SK-N-SH (cell line): Measurements from ENCODE around the gene ATF3. TPM values are rescaled to one million over a fixed set of nuclear protein-coding genes. Genes with fewer than 3 reads are reported as not detected.

Experiments used
- CTCF ChIA-PET: fragments of 300-600, 350-600 bp; formaldehyde crosslinking; extraction: SDS; loops from one replicate; lab custom pipeline; 2021; lab: Yijun Ruan, JAX
- POLR2A ChIA-PET: fragments of 350-600 bp; sonication (Branson Sonifier 250); formaldehyde crosslinking; extraction: SDS; loops from one replicate; lab custom pipeline; 2020; ENCODE audit warnings: antibody characterized with exemption, inconsistent platforms; lab: Yijun Ruan, JAX
- DNase-seq: peaks from one replicate; pipeline ENCODE4 v3.0.0; 2012
- H2AFZ ChIP-seq: fragments of 200-600 bp; sonication (generic); 2 replicates; pipeline ENCODE4 v1.8.1; 2016; ENCODE audit warnings: antibody characterized with exemption, mild to moderate bottlenecking, low read depth
- H3F3A ChIP-seq: fragments of 200-600 bp; sonication (generic); replicated peaks from 2 replicates; pipeline ENCODE3; 2016; ENCODE audit warnings: antibody characterized with exemption, mild to moderate bottlenecking; ENCODE audit not compliant: insufficient read depth
- H3K27ac ChIP-seq, 2 experiments: fragments of 200-500 bp in 1 of 2; fragments of 200-600 bp in 1 of 2; sonication (Bioruptor generic) in 1 of 2; sonication (generic), shearing (Covaris generic) in 1 of 2; 2 replicates each; pipeline versions ENCODE4 v1.5.1 to v1.6.1; 2014 to 2016; ENCODE audit warnings: low read depth in 2 of 2, inconsistent platforms in 1 of 2, low read length in 1 of 2, mild to moderate bottlenecking in 1 of 2, mixed read lengths in 1 of 2
- H3K27me3 ChIP-seq: fragments of 200-600 bp; sonication (generic), shearing (Covaris generic); 2 replicates; pipeline ENCODE4 v1.6.1; 2016; ENCODE audit warnings: mixed run types; ENCODE audit not compliant: insufficient read depth
- H3K36me3 ChIP-seq, 2 experiments: fragments of 200-500 bp in 1 of 2; fragments of 200-600 bp in 1 of 2; sonication (Bioruptor generic) in 1 of 2; sonication (generic) in 1 of 2; replicated peaks in 1 of 2; 2 replicates each; pipeline versions ENCODE3 to v1.5.1; 2014 to 2016; ENCODE audit warnings: low read length in 1 of 2, mild to moderate bottlenecking in 1 of 2; ENCODE audit not compliant: insufficient read depth in 2 of 2, control insufficient read depth in 1 of 2
- H3K4me1 ChIP-seq, 2 experiments: fragments of 200-500 bp in 1 of 2; fragments of 200-600 bp in 1 of 2; sonication (Bioruptor generic) in 1 of 2; sonication (generic), shearing (Covaris generic) in 1 of 2; 2 replicates each; pipeline versions ENCODE4 v1.5.1 to v1.6.1; 2014 to 2016; ENCODE audit warnings: low read depth in 1 of 2, low read length in 1 of 2, mixed run types in 1 of 2; ENCODE audit not compliant: insufficient read depth in 2 of 2, control insufficient read depth in 1 of 2
- H3K4me2 ChIP-seq: fragments of 200-600 bp; sonication (generic), shearing (Covaris generic); 2 replicates; pipeline ENCODE4 v1.6.1; 2017; ENCODE audit warnings: mixed run types
- H3K4me3 ChIP-seq, 2 experiments: fragments of 200-500 bp in 1 of 2; fragments of 200-600 bp in 1 of 2; sonication (Bioruptor generic) in 1 of 2; sonication (generic), shearing (Covaris generic) in 1 of 2; 2 replicates each; pipeline versions ENCODE4 v1.5.1 to v1.8.1; 2014 to 2016; ENCODE audit warnings: low read depth in 2 of 2, inconsistent platforms in 1 of 2, low read length in 1 of 2, mild to moderate bottlenecking in 1 of 2, mixed read lengths in 1 of 2, moderate library complexity in 1 of 2
- H3K79me2 ChIP-seq: fragments of 200-600 bp; sonication (generic); 2 replicates; pipeline ENCODE4 v1.8.1; 2017; ENCODE audit warnings: mild to moderate bottlenecking; ENCODE audit not compliant: insufficient read depth
- H3K9ac ChIP-seq: fragments of 200-600 bp; sonication (generic); 2 replicates; pipeline ENCODE4 v1.6.1; 2017; ENCODE audit warnings: mixed run types
- H3K9me2 ChIP-seq: fragments of 200-600 bp; sonication (generic); 2 replicates; pipeline ENCODE4 v1.6.1; 2017; ENCODE audit warnings: mixed run types
- H3K9me3 ChIP-seq: fragments of 200-600 bp; sonication (generic); 2 replicates; pipeline ENCODE4 v1.6.1; 2017; ENCODE audit warnings: mixed run types, mild to moderate bottlenecking, moderate library complexity
- H4K20me1 ChIP-seq: fragments of 200-600 bp; sonication (generic); 2 replicates; pipeline ENCODE4 v1.6.1; 2017; ENCODE audit warnings: mild to moderate bottlenecking, mixed run types; ENCODE audit not compliant: insufficient read depth
- CHD2 ChIP-seq: fragments of 150-350 bp; IDR thresholded peaks from 2 replicates; pipeline ENCODE4 v1.6.1; 2018; ENCODE audit warnings: low read length; ENCODE audit not compliant: partially characterized antibody
- EP300 ChIP-seq, 2 experiments: IDR thresholded peaks; 2 replicates each; pipeline versions ENCODE4 v1.4.0 to v1.6.1; 2012; ENCODE audit warnings: borderline replicate concordance in 1 of 2, low read depth in 1 of 2, low read length in 1 of 2
- FOXM1 ChIP-seq: IDR thresholded peaks from 2 replicates; pipeline ENCODE4 v1.4.0; 2012; ENCODE audit warnings: low read depth, mild to moderate bottlenecking
- GABPA ChIP-seq: IDR thresholded peaks from 2 replicates; pipeline ENCODE4 v1.4.0; 2012; ENCODE audit warnings: low read depth, mild to moderate bottlenecking
- GATA2 ChIP-seq: sonication (generic); formaldehyde crosslinking; IDR thresholded peaks from 2 replicates; pipeline ENCODE4 v1.5.0; 2020; ENCODE audit warnings: mild to moderate bottlenecking, missing genetic modification reagents
- JUND ChIP-seq: IDR thresholded peaks from 2 replicates; pipeline ENCODE4 v1.4.0; 2012
- PBX3 ChIP-seq: IDR thresholded peaks from 2 replicates; pipeline ENCODE4; 2012
- RAD21 ChIP-seq: IDR thresholded peaks from 2 replicates; pipeline ENCODE4 v1.6.1; 2012; ENCODE audit warnings: mild to moderate bottlenecking, low read length
- RCOR1 ChIP-seq: fragments of 150-350 bp; IDR thresholded peaks from 2 replicates; pipeline ENCODE4 v1.6.1; 2017; ENCODE audit warnings: antibody characterized with exemption, low read length
- TCF12 ChIP-seq: IDR thresholded peaks from 2 replicates; pipeline ENCODE4 v1.4.0; 2012
- WGBS: methylation state at CpG from one replicate; pipeline ENCODE4 v1.1.6; 2017; ENCODE audit warnings: low lambda C conversion rate; 5-methylcytosine and 5-hydroxymethylcytosine counted together
- polyA plus RNA-seq, 3 experiments: library from polyadenylated mRNA; depleted of rRNA; stranded (reverse); fragments of >200 nt; gene quantifications; 2 replicates each; pipeline ENCODE4 v1.2.3, GENCODE V29; 2012

Gene ATF3
- polyA plus RNA-seq, 1 of the 3 experiments (the other 2 are of a cell fraction), result 29.7 TPM

- no peak for TF ChIP-seq RAD21
- TF ChIP-seq GATA2 (CRISPR knock-in tag), result 0 out of 2 replicates have a peak, but pooled peaks have one; percentile 3
- TF ChIP-seq JUND, result peak; percentile 23; the same call in 1 of the 2 replicates
- TF ChIP-seq RCOR1, result no peak
- TF ChIP-seq CHD2, result peak; percentile 26
- TF ChIP-seq FOXM1, result no peak
- peak; percentile 54 for TF ChIP-seq PBX3
- peak; percentile 32 for TF ChIP-seq TCF12
- peak in 1 of 2 experiments; percentile 79; a peak in 2 of 4 replicates for TF ChIP-seq EP300 (IDR thresholded peaks at IDR 0.05; ENCODE audit: borderline replicate concordance in 1 of 2, low read depth in 1 of 2, low read length in 1 of 2)
Observed at GRCh38 chr1:212600980-212601379, 7.6 kb upstream of the ATF3 start.

GRCh38 chr1:212601524-212601923, 7.0 kb upstream of the ATF3 start:
- TF ChIP-seq GABPA (no peak), EP300 (IDR thresholded peaks at IDR 0.05; ENCODE audit: borderline replicate concordance in 1 of 2, low read depth in 1 of 2, low read length in 1 of 2) (no peak), GATA2 (CRISPR knock-in tag) (0 out of 2 replicates have a peak, but pooled peaks have one; percentile 4)
- Histone ChIP-seq H4K20me1 (no peaks in the 10 kb centered on the region), H3K79me2 (no peaks in the 10 kb centered on the region), H3K4me1 (peaks cover 4 to 19% of the 10 kb centered on the region in 2 experiments; a peak in 3 of 4 replicates), H3K9me3 (no peaks in the 10 kb centered on the region), H3F3A (peaks cover 8% of the 10 kb centered on the region), H3K9ac (no peak overlapping the region), H2AFZ (no peak overlapping the region), H3K9me2 (no peaks in the 10 kb centered on the region), H3K4me2 (no peak overlapping the region), H3K27ac (peak overlapping the region in 1 of 2 experiments; percentile 16; a peak in 1 of 4 replicates), H3K4me3 (no peak overlapping the region), H3K36me3 (no peaks in the 10 kb centered on the region), H3K27me3 (peaks cover 31% of the 10 kb centered on the region)
- CTCF ChIA-PET, result no interaction called here
- POLR2A ChIA-PET, result no interaction called here
- 75% methylated on average over 2 of the region's 2 CpGs for WGBS
- DNase-seq, result no peak

More at GRCh38 chr1:212600980-212601379, 7.6 kb upstream of the ATF3 start:
- WGBS, result 10% methylated on average over 2 of the region's 2 CpGs
- Histone ChIP-seq H3K36me3 (no peaks in the 10 kb centered on the region), H3K4me1 (peaks cover 6 to 22% of the 10 kb centered on the region in 2 experiments; a peak in 3 of 4 replicates), H4K20me1 (no peaks in the 10 kb centered on the region), H3K4me2 (no peak overlapping the region), H3K27ac (peak overlapping the region in 1 of 2 experiments; percentile 39; a peak in 2 of 4 replicates), H3K9me2 (no peaks in the 10 kb centered on the region), H3K4me3 (no peak overlapping the region), H3K9me3 (no peaks in the 10 kb centered on the region), H3F3A (peaks cover 6% of the 10 kb centered on the region), H3K79me2 (no peaks in the 10 kb centered on the region), H3K9ac (no peak overlapping the region), H2AFZ (no peak overlapping the region), H3K27me3 (peaks cover 25% of the 10 kb centered on the region)
- DNase-seq, result peak; percentile 52
- POLR2A ChIA-PET, result interaction anchor here (1.2 kb wide), 1 partner anchor 7 kb away, joined by 5 read pairs; the partner anchor contains the start of gene ATF3
- CTCF ChIA-PET, result interaction anchor here (1.0 kb wide), 1 partner anchor 124 kb away, joined by 4 read pairs; no protein-coding TSS in a partner anchor
